ENCODE measurements around the gene SCUBE3. TPM values are rescaled to one million over a fixed set of nuclear protein-coding genes. Genes with fewer than 3 reads are reported as not detected.

The SCUBE3 gene
- total and polyA plus RNA-seq, 9 of the 15 experiments (the other 6 are each of a cell fraction or from before 2014, with no cell fraction given): 0.01 to 0.11 TPM; not detected in 7

- TF ChIP-seq ZNF518B (CRISPR knock-in tag; IDR thresholded peaks at IDR 0.05): no peak
- peak; percentile 91 for TF ChIP-seq BRD9 (IDR thresholded peaks at IDR 0.05; ENCODE audit: low read depth, partially characterized antibody)
- no peak for TF ChIP-seq E2F6 (IDR thresholded peaks at IDR 0.05; ENCODE audit: borderline replicate concordance in 1 of 2, extremely low read depth in 1 of 2, insufficient read depth in 1 of 2, insufficient read length in 1 of 2, low read depth in 1 of 2, low read length in 1 of 2, poor library complexity in 1 of 2, severe bottlenecking in 1 of 2)
- no peak for TF ChIP-seq MXD1 (CRISPR knock-in tag; IDR thresholded peaks at IDR 0.05; ENCODE audit: borderline replicate concordance, poor library complexity, severe bottlenecking)
- TF ChIP-seq JUND (IDR thresholded peaks at IDR 0.05; ENCODE audit: borderline replicate concordance, low read depth, low read length): peak; percentile 62; the same call in 1 of the 2 replicates
- 0 out of 3 replicates have a peak, but pooled peaks have one; percentile 31 for TF ChIP-seq JUND (tag; IDR thresholded peaks at IDR 0.05; ENCODE audit: borderline replicate concordance, low read depth, low read length)
- no peak for TF ChIP-seq ZBTB11 (CRISPR knock-in tag; IDR thresholded peaks at IDR 0.05)
- no peak for TF ChIP-seq CBX5 (IDR thresholded peaks at IDR 0.05; ENCODE audit: borderline replicate concordance, low read depth)
- no peak for TF ChIP-seq SFPQ (IDR thresholded peaks at IDR 0.05; ENCODE audit: low read depth, low read length)
- no peak for TF ChIP-seq RBM25 (IDR thresholded peaks at IDR 0.05; ENCODE audit: low read depth, low read length, severe bottlenecking)
- TF ChIP-seq CBX8 (IDR thresholded peaks at IDR 0.05; ENCODE audit: borderline replicate concordance, extremely low read depth, low read depth, low read length, poor library complexity, severe bottlenecking): no peak
- TF ChIP-seq SIN3B (IDR thresholded peaks at IDR 0.05; ENCODE audit: low read depth): no peak
- TF ChIP-seq SMC3 (conservative IDR thresholded peaks at IDR 0.05; ENCODE audit: insufficient read depth, low read depth, low read length): no peak
Measured at GRCh38 chr6:35259948-35260590, 46.3 kb downstream of the SCUBE3 start (continued).
